Measurements from ENCODE around the gene ALDH1A2.

ALDH1A2 gene

GRCh38 chr15:58064980-58065444, 499 bp downstream of the ALDH1A2 start:
- Histone ChIP-seq H4K12ac (ENCODE audit: low read depth, low read length) (no peak overlapping the region), H3K36me3 (ENCODE audit: control insufficient read depth in 1 of 2, insufficient read depth in 2 of 2, low read length in 2 of 2) (no peaks in the 10 kb centered on the region), H3K79me2 (ENCODE audit: control insufficient read depth, insufficient read depth, low read length, poor library complexity) (no peaks in the 10 kb centered on the region), H2AFZ (ENCODE audit: insufficient read depth, low read length, poor library complexity) (no peak overlapping the region), H3K14ac (ENCODE audit: low read length) (no peak overlapping the region), H4K8ac (ENCODE audit: low read depth, low read length) (no peak overlapping the region), H3K4me2 (ENCODE audit: low read length) (peak overlapping the region; percentile 76), H3K9ac (ENCODE audit: low read length) (no peak overlapping the region), H2BK120ac (ENCODE audit: insufficient read depth, low read length, poor library complexity) (no peak overlapping the region), H3K9me3 (ENCODE audit: insufficient read depth, low read depth, low read length) (peaks cover 4% of the 10 kb centered on the region), H2BK12ac (ENCODE audit: low read length) (no peak overlapping the region), H3K27me3 (ENCODE audit: insufficient read depth, low read length) (peaks cover 19% of the 10 kb centered on the region), H3K79me1 (ENCODE audit: low read length) (no peaks in the 10 kb centered on the region), H2AK5ac (ENCODE audit: low read length) (no peak overlapping the region), H4K91ac (ENCODE audit: low read depth, low read length) (no peak overlapping the region), H3K23ac (ENCODE audit: low read length) (no peak overlapping the region), H3K27ac (ENCODE audit: low read depth, low read length) (no peak overlapping the region), H3K4ac (ENCODE audit: low read depth, low read length) (no peak overlapping the region), H3K4me3 (ENCODE audit: low read depth, low read length) (peak overlapping the region; percentile 73), H2BK5ac (ENCODE audit: low read depth, low read length, poor library complexity) (no peak overlapping the region), H3K18ac (ENCODE audit: low read length) (no peak overlapping the region), H3K4me1 (ENCODE audit: control insufficient read depth in 1 of 2, insufficient read depth in 2 of 2, low read length in 2 of 2) (peaks cover 4 to 8% of the 10 kb centered on the region in 2 experiments)
- no CpG with 5 or more reads among the region's 39 CpGs for WGBS (ENCODE audit: extremely low coverage, insufficient coverage, insufficient read length)
- peak in 1 of 2 donors; percentile 13 for DNase-seq

- Histone ChIP-seq H4K8ac (ENCODE audit: low read depth, low read length) (no peak overlapping the region), H3K4me3 (ENCODE audit: low read depth, low read length) (no peak overlapping the region), H3K27ac (ENCODE audit: low read depth, low read length) (no peak overlapping the region), H2AK5ac (ENCODE audit: low read length) (no peak overlapping the region), H3K18ac (ENCODE audit: low read length) (no peak overlapping the region), H2AFZ (ENCODE audit: insufficient read depth, low read length, poor library complexity) (no peak overlapping the region), H3K4me1 (ENCODE audit: control insufficient read depth in 1 of 2, insufficient read depth in 2 of 2, low read length in 2 of 2) (peaks cover 4 to 8% of the 10 kb centered on the region in 2 experiments), H2BK12ac (ENCODE audit: low read length) (no peak overlapping the region), H2BK120ac (ENCODE audit: insufficient read depth, low read length, poor library complexity) (no peak overlapping the region), H3K79me2 (ENCODE audit: control insufficient read depth, insufficient read depth, low read length, poor library complexity) (no peaks in the 10 kb centered on the region), H3K9ac (ENCODE audit: low read length) (no peak overlapping the region), H3K23ac (ENCODE audit: low read length) (no peak overlapping the region), H3K9me3 (ENCODE audit: insufficient read depth, low read depth, low read length) (peaks cover 4% of the 10 kb centered on the region), H3K36me3 (ENCODE audit: control insufficient read depth in 1 of 2, insufficient read depth in 2 of 2, low read length in 2 of 2) (no peaks in the 10 kb centered on the region), H3K27me3 (ENCODE audit: insufficient read depth, low read length) (peaks cover 19% of the 10 kb centered on the region), H2BK5ac (ENCODE audit: low read depth, low read length, poor library complexity) (no peak overlapping the region), H4K91ac (ENCODE audit: low read depth, low read length) (no peak overlapping the region), H3K4me2 (ENCODE audit: low read length) (peak overlapping the region; percentile 76), H4K12ac (ENCODE audit: low read depth, low read length) (no peak overlapping the region), H3K4ac (ENCODE audit: low read depth, low read length) (no peak overlapping the region), H3K14ac (ENCODE audit: low read length) (no peak overlapping the region), H3K79me1 (ENCODE audit: low read length) (no peaks in the 10 kb centered on the region)
- WGBS (ENCODE audit: extremely low coverage, insufficient coverage, insufficient read length), result no CpG with 5 or more reads among the region's 22 CpGs
- no peak for DNase-seq
Measured at GRCh38 chr15:58064082-58064979, 1.2 kb downstream of the ALDH1A2 start.

GRCh38 chr15:58063614-58064013, 1.9 kb downstream of the ALDH1A2 start:
- Histone ChIP-seq H2BK120ac (ENCODE audit: insufficient read depth, low read length, poor library complexity) (no peak overlapping the region), H3K9me3 (ENCODE audit: insufficient read depth, low read depth, low read length) (peaks cover 4% of the 10 kb centered on the region), H4K91ac (ENCODE audit: low read depth, low read length) (no peak overlapping the region), H4K12ac (ENCODE audit: low read depth, low read length) (no peak overlapping the region), H3K79me2 (ENCODE audit: control insufficient read depth, insufficient read depth, low read length, poor library complexity) (no peaks in the 10 kb centered on the region), H3K4me1 (ENCODE audit: control insufficient read depth in 1 of 2, insufficient read depth in 2 of 2, low read length in 2 of 2) (peaks cover 4 to 8% of the 10 kb centered on the region in 2 experiments), H3K27me3 (ENCODE audit: insufficient read depth, low read length) (peaks cover 19% of the 10 kb centered on the region), H3K27ac (ENCODE audit: low read depth, low read length) (no peak overlapping the region), H2AK5ac (ENCODE audit: low read length) (no peak overlapping the region), H3K36me3 (ENCODE audit: control insufficient read depth in 1 of 2, insufficient read depth in 2 of 2, low read length in 2 of 2) (no peaks in the 10 kb centered on the region), H3K79me1 (ENCODE audit: low read length) (no peaks in the 10 kb centered on the region), H3K9ac (ENCODE audit: low read length) (no peak overlapping the region), H2BK12ac (ENCODE audit: low read length) (no peak overlapping the region), H3K4me2 (ENCODE audit: low read length) (no peak overlapping the region), H4K8ac (ENCODE audit: low read depth, low read length) (no peak overlapping the region), H3K4ac (ENCODE audit: low read depth, low read length) (no peak overlapping the region), H2AFZ (ENCODE audit: insufficient read depth, low read length, poor library complexity) (no peak overlapping the region), H3K23ac (ENCODE audit: low read length) (no peak overlapping the region), H2BK5ac (ENCODE audit: low read depth, low read length, poor library complexity) (no peak overlapping the region), H3K4me3 (ENCODE audit: low read depth, low read length) (no peak overlapping the region), H3K14ac (ENCODE audit: low read length) (no peak overlapping the region), H3K18ac (ENCODE audit: low read length) (no peak overlapping the region)
- DNase-seq, result no peak
- WGBS (ENCODE audit: extremely low coverage, insufficient coverage, insufficient read length), result no CpG with 5 or more reads among the region's 3 CpGs

GRCh38 chr15:58062983-58063382, 2.5 kb downstream of the ALDH1A2 start:
- Histone ChIP-seq H3K27ac (ENCODE audit: low read depth, low read length) (no peak overlapping the region), H3K14ac (ENCODE audit: low read length) (no peak overlapping the region), H2AK5ac (ENCODE audit: low read length) (no peak overlapping the region), H4K8ac (ENCODE audit: low read depth, low read length) (no peak overlapping the region), H2AFZ (ENCODE audit: insufficient read depth, low read length, poor library complexity) (no peak overlapping the region), H3K4ac (ENCODE audit: low read depth, low read length) (no peak overlapping the region), H4K12ac (ENCODE audit: low read depth, low read length) (no peak overlapping the region), H3K18ac (ENCODE audit: low read length) (no peak overlapping the region), H3K27me3 (ENCODE audit: insufficient read depth, low read length) (peaks cover 19% of the 10 kb centered on the region), H3K4me3 (ENCODE audit: low read depth, low read length) (no peak overlapping the region), H2BK5ac (ENCODE audit: low read depth, low read length, poor library complexity) (no peak overlapping the region), H3K4me2 (ENCODE audit: low read length) (no peak overlapping the region), H3K9me3 (ENCODE audit: insufficient read depth, low read depth, low read length) (peaks cover 4% of the 10 kb centered on the region), H3K36me3 (ENCODE audit: control insufficient read depth in 1 of 2, insufficient read depth in 2 of 2, low read length in 2 of 2) (no peaks in the 10 kb centered on the region), H2BK120ac (ENCODE audit: insufficient read depth, low read length, poor library complexity) (no peak overlapping the region), H2BK12ac (ENCODE audit: low read length) (no peak overlapping the region), H3K9ac (ENCODE audit: low read length) (no peak overlapping the region), H3K79me2 (ENCODE audit: control insufficient read depth, insufficient read depth, low read length, poor library complexity) (no peaks in the 10 kb centered on the region), H3K4me1 (ENCODE audit: control insufficient read depth in 1 of 2, insufficient read depth in 2 of 2, low read length in 2 of 2) (peaks cover 4 to 8% of the 10 kb centered on the region in 2 experiments), H3K23ac (ENCODE audit: low read length) (no peak overlapping the region), H4K91ac (ENCODE audit: low read depth, low read length) (no peak overlapping the region), H3K79me1 (ENCODE audit: low read length) (no peaks in the 10 kb centered on the region)
- whole genome bisulfite sequencing (ENCODE audit: extremely low coverage, insufficient coverage, insufficient read length), result no CpG with 5 or more reads among the region's 4 CpGs
- DNase-seq, result no peak
